MCF 10A (cell line): Measurements from ENCODE around the gene SLC13A2. TPM values are rescaled to one million over a fixed set of nuclear protein-coding genes. Genes with fewer than 3 reads are reported as not detected.

ENCODE experiments used
- BruUV-seq: library from RNA; stranded (reverse); fragments of 400-500 nt; replicated peaks from 2 replicates; lab custom pipeline; 2021; lab: Mats Ljungman, UMichigan
- CTCF ChIA-PET: fragments of 300-600 bp; sonication (Branson Sonifier 250); formaldehyde crosslinking; extraction: SDS; loops from one replicate; lab custom pipeline; 2021; ENCODE audit warnings: antibody characterized with exemption, inconsistent platforms; lab: Yijun Ruan, JAX
- POLR2A ChIA-PET: fragments of 300-600, 350-650 bp; sonication (Branson Sonifier 250); formaldehyde crosslinking; extraction: SDS; loops from one replicate; lab custom pipeline; 2020; ENCODE audit warnings: antibody characterized with exemption, inconsistent platforms; lab: Yijun Ruan, JAX
- DNase-seq: peaks from one replicate; pipeline ENCODE4 v3.0.0-alpha.2; 2018; ENCODE audit not compliant: unreplicated experiment
- H3K27ac Mint-ChIP-seq: one replicate; pipeline ENCODE4 v1.8.0; 2022; ENCODE audit warnings: mild to moderate bottlenecking, low read depth, mixed read lengths; ENCODE audit not compliant: unreplicated experiment
- H3K27me3 Mint-ChIP-seq: one replicate; pipeline ENCODE4 v1.8.0; 2022; ENCODE audit warnings: mixed read lengths; ENCODE audit not compliant: insufficient read depth, unreplicated experiment
- H3K36me3 Mint-ChIP-seq: one replicate; pipeline ENCODE4 v1.8.0; 2022; ENCODE audit warnings: mild to moderate bottlenecking, moderate library complexity, mixed read lengths; ENCODE audit not compliant: insufficient read depth, unreplicated experiment
- H3K4me1 Mint-ChIP-seq: one replicate; pipeline ENCODE4 v1.8.0; 2022; ENCODE audit warnings: mixed read lengths; ENCODE audit not compliant: insufficient read depth, unreplicated experiment
- H3K4me3 Mint-ChIP-seq: one replicate; pipeline ENCODE4 v1.8.0; 2022; ENCODE audit warnings: mild to moderate bottlenecking, moderate library complexity, mixed read lengths; ENCODE audit not compliant: unreplicated experiment
- H3K9me3 Mint-ChIP-seq: one replicate; pipeline ENCODE4 v1.8.0; 2022; ENCODE audit warnings: mixed read lengths; ENCODE audit not compliant: unreplicated experiment
- CTCF ChIP-seq: fragments of 200-600 bp; IDR thresholded peaks from one replicate; pipeline ENCODE4 v1.8.0; 2022; ENCODE audit warnings: antibody characterized with exemption, mild to moderate bottlenecking; ENCODE audit not compliant: unreplicated experiment
- intact Hi-C: fragments of 100-400 bp; cut with micrococcal nuclease; formaldehyde crosslinking; loops from 2 replicates; pipeline ENCODE4 v1.14.1; 2022
- total RNA-seq: library from RNA; stranded (reverse); gene quantifications from 2 replicates; pipeline ENCODE4 v1.2.3, GENCODE V29; 2022

SLC13A2 gene
- total RNA-seq, 1 experiment from 2014 or later = not detected

- Mint-ChIP-seq H3K9me3 (no peaks in the 10 kb centered on the region), H3K4me3 (no peak overlapping the region), H3K27me3 (no peaks in the 10 kb centered on the region), H3K27ac (peak overlapping the region; percentile 80), H3K4me1 (peaks cover 33% of the 10 kb centered on the region), H3K36me3 (no peaks in the 10 kb centered on the region)
- POLR2A ChIA-PET = interaction anchor here (0.6 to 1.4 kb wide), 6 partner anchors 11 to 235 kb away, joined by 3 to 7 read pairs (median 3); no protein-coding TSS in a partner anchor
- intact Hi-C loops = no loop called here
- peak; percentile 83 for DNase-seq
- TF ChIP-seq CTCF = no peak
- BruUV-seq = no TSS peak
- CTCF ChIA-PET = interaction anchor here (0.5 to 1.1 kb wide), 2 partner anchors 22 to 23 kb away, joined by 3 to 4 read pairs; no protein-coding TSS in a partner anchor
These were observed 51.3 kb downstream of the SLC13A2 start for GRCh38 chr17:28524476-28525424.

GRCh38 chr17:28526381-28526780 lies 52.9 kb downstream of the SLC13A2 start:
- intact Hi-C loops = no loop called here
- BruUV-seq = no TSS peak
- CTCF ChIA-PET = interaction anchor here (0.6 to 1.8 kb wide), 4 partner anchors 8 to 23 kb away, joined by 3 to 6 read pairs (median 5); no protein-coding TSS in a partner anchor
- H3K36me3 Mint-ChIP-seq = no peaks in the 10 kb centered on the region
- POLR2A ChIA-PET = interaction anchor here (0.6 to 1.6 kb wide), 4 partner anchors 9 to 183 kb away, joined by 3 to 7 read pairs (median 3); no protein-coding TSS in a partner anchor
- no peaks in the 10 kb centered on the region for H3K27me3 Mint-ChIP-seq
- no peak for DNase-seq
- TF ChIP-seq CTCF = no peak
- H3K9me3 Mint-ChIP-seq = no peaks in the 10 kb centered on the region
- no peak overlapping the region for H3K4me3 Mint-ChIP-seq
- H3K27ac Mint-ChIP-seq = no peak overlapping the region
- H3K4me1 Mint-ChIP-seq = peaks cover 33% of the 10 kb centered on the region

- POLR2A ChIA-PET = interaction anchor here (0.6 to 1.1 kb wide), 3 partner anchors 24 to 170 kb away, joined by 3 read pairs; partner anchors contain the start of gene POLDIP2
- H3K27ac Mint-ChIP-seq = no peak overlapping the region
- BruUV-seq = no TSS peak
- no peak for TF ChIP-seq CTCF
- CTCF ChIA-PET = interaction anchor here (0.7 to 1.8 kb wide), 5 partner anchors 13 to 32 kb away, joined by 3 to 8 read pairs (median 5); no protein-coding TSS in a partner anchor
- H3K4me3 Mint-ChIP-seq = no peak overlapping the region
- intact Hi-C loops = no loop called here
- H3K9me3 Mint-ChIP-seq = no peaks in the 10 kb centered on the region
- H3K27me3 Mint-ChIP-seq = no peaks in the 10 kb centered on the region
- DNase-seq = no peak
- H3K4me1 Mint-ChIP-seq = peaks cover 33% of the 10 kb centered on the region
- H3K36me3 Mint-ChIP-seq = no peaks in the 10 kb centered on the region
These were observed 53.8 kb downstream of the SLC13A2 start for GRCh38 chr17:28527181-28527681.

- ChIA-PET CTCF (interaction anchor here (0.7 to 1.3 kb wide), 5 partner anchors 8 to 34 kb away, joined by 3 to 8 read pairs (median 3); no protein-coding TSS in a partner anchor), POLR2A (interaction anchor here (0.6 to 1.1 kb wide), 4 partner anchors 19 to 170 kb away, joined by 3 to 4 read pairs (median 3); partner anchors contain the start of gene POLDIP2)
- no peak overlapping the region for H3K27ac Mint-ChIP-seq
- no peaks in the 10 kb centered on the region for H3K36me3 Mint-ChIP-seq
- intact Hi-C loops = no loop called here
- no peak overlapping the region for H3K4me3 Mint-ChIP-seq
- no peaks in the 10 kb centered on the region for H3K27me3 Mint-ChIP-seq
- peaks cover 38% of the 10 kb centered on the region for H3K4me1 Mint-ChIP-seq
- no peak for DNase-seq
- no peaks in the 10 kb centered on the region for H3K9me3 Mint-ChIP-seq
- no peak for TF ChIP-seq CTCF
- BruUV-seq = no TSS peak
These were observed 54.4 kb downstream of the SLC13A2 start for GRCh38 chr17:28527859-28528258.
